Measurements from ENCODE around the gene ZFYVE21.
A peak's percentile ranks its signal among the peaks of the same experiment; 100 is the strongest.

The ZFYVE21 gene

GRCh38 chr14:103714063-103714724 lies 1.4 kb upstream of the ZFYVE21 start:
- Mint-ChIP-seq H3K4me1 (ENCODE audit: low read depth in 2 of 2) (peaks cover 27 to 32% of the 10 kb centered on the region in 2 donors), H3K4me3 (peak overlapping the region; percentile 88 to 93), H3K9me3 (no peaks in the 10 kb centered on the region), H3K27ac (peak overlapping the region; percentile 92 to 94), H3K27me3 (no peaks in the 10 kb centered on the region), H3K36me3 (ENCODE audit: insufficient read depth) (peaks cover 5% of the 10 kb centered on the region)
- no peak for DNase-seq
- ATAC-seq (replicated peaks): no peak

GRCh38 chr14:103716091-103716801 lies 636 bp downstream of the ZFYVE21 start:
- no peak overlapping the region for H3K27ac Mint-ChIP-seq
- H3K4me3 Mint-ChIP-seq: peak overlapping the region; percentile 88 to 93
- ATAC-seq (replicated peaks): no peak
- peak in 1 of 3 experiments; percentile 8 for DNase-seq
- peaks cover 32 to 39% of the 10 kb centered on the region in 2 donors for H3K4me1 Mint-ChIP-seq (ENCODE audit: low read depth in 2 of 2)
- H3K27me3 Mint-ChIP-seq: no peaks in the 10 kb centered on the region
- H3K36me3 Mint-ChIP-seq (ENCODE audit: insufficient read depth): peaks cover 5% of the 10 kb centered on the region
- no peaks in the 10 kb centered on the region for H3K9me3 Mint-ChIP-seq

- Mint-ChIP-seq H3K36me3 (ENCODE audit: insufficient read depth) (peaks cover 5% of the 10 kb centered on the region), H3K27me3 (no peaks in the 10 kb centered on the region)
Observed at GRCh38 chr14:103716899-103717411, 1.3 kb downstream of the ZFYVE21 start.

GRCh38 chr14:103718572-103718971 lies 3.0 kb downstream of the ZFYVE21 start:
- no peaks in the 10 kb centered on the region for H3K27me3 Mint-ChIP-seq
- ATAC-seq (replicated peaks): no peak
- H3K9me3 Mint-ChIP-seq: no peaks in the 10 kb centered on the region
- no peak for DNase-seq
- peaks cover 35 to 36% of the 10 kb centered on the region in 2 donors for H3K4me1 Mint-ChIP-seq (ENCODE audit: low read depth in 2 of 2)
- H3K4me3 Mint-ChIP-seq: peak overlapping the region in 1 of 2 donors; percentile 93
- peaks cover 5% of the 10 kb centered on the region for H3K36me3 Mint-ChIP-seq (ENCODE audit: insufficient read depth)
- H3K27ac Mint-ChIP-seq: no peak overlapping the region

More at GRCh38 chr14:103716899-103717411, 1.3 kb downstream of the ZFYVE21 start:
- no peak for ATAC-seq (replicated peaks)
- H3K27ac Mint-ChIP-seq: no peak overlapping the region
- peaks cover 39 to 40% of the 10 kb centered on the region in 2 donors for H3K4me1 Mint-ChIP-seq (ENCODE audit: low read depth in 2 of 2)
- no peak for DNase-seq
- H3K9me3 Mint-ChIP-seq: no peaks in the 10 kb centered on the region
- peak overlapping the region; percentile 88 to 93 for H3K4me3 Mint-ChIP-seq

GRCh38 chr14:103719751-103720150 lies 4.1 kb downstream of the ZFYVE21 start:
- ATAC-seq (replicated peaks) (no peak), DNase-seq (no peak)
- no peaks in the 10 kb centered on the region for H3K27me3 Mint-ChIP-seq
- H3K9me3 Mint-ChIP-seq: no peaks in the 10 kb centered on the region
- H3K4me3 Mint-ChIP-seq: no peak overlapping the region
- peak overlapping the region in 1 of 2 donors; percentile 35 for H3K27ac Mint-ChIP-seq
- H3K4me1 Mint-ChIP-seq (ENCODE audit: low read depth in 2 of 2): peaks cover 30% of the 10 kb centered on the region in 2 donors
- peaks cover 5% of the 10 kb centered on the region for H3K36me3 Mint-ChIP-seq (ENCODE audit: insufficient read depth)

- ATAC-seq (replicated peaks) (no peak), DNase-seq (no peak)
Observed at GRCh38 chr14:103721334-103722120, 5.9 kb downstream of the ZFYVE21 start.

GRCh38 chr14:103723748-103724081 lies 8.1 kb downstream of the ZFYVE21 start:
- DNase-seq: no peak
- Mint-ChIP-seq H3K4me3 (no peak overlapping the region), H3K4me1 (ENCODE audit: low read depth in 2 of 2) (peaks cover 12 to 14% of the 10 kb centered on the region in 2 donors), H3K9me3 (no peaks in the 10 kb centered on the region), H3K36me3 (ENCODE audit: insufficient read depth) (no peaks in the 10 kb centered on the region), H3K27me3 (no peaks in the 10 kb centered on the region), H3K27ac (no peak overlapping the region)
- no peak for ATAC-seq (replicated peaks)

More at GRCh38 chr14:103721334-103722120, 5.9 kb downstream of the ZFYVE21 start:
- peaks cover 25 to 26% of the 10 kb centered on the region in 2 donors for H3K4me1 Mint-ChIP-seq (ENCODE audit: low read depth in 2 of 2)
- H3K4me3 Mint-ChIP-seq: no peak overlapping the region
- H3K9me3 Mint-ChIP-seq: no peaks in the 10 kb centered on the region
- no peaks in the 10 kb centered on the region for H3K27me3 Mint-ChIP-seq
- H3K27ac Mint-ChIP-seq: no peak overlapping the region
- H3K36me3 Mint-ChIP-seq (ENCODE audit: insufficient read depth): no peaks in the 10 kb centered on the region

- H3K9me3 Mint-ChIP-seq: no peaks in the 10 kb centered on the region
- peaks cover 10 to 12% of the 10 kb centered on the region in 2 donors for H3K4me1 Mint-ChIP-seq (ENCODE audit: low read depth in 2 of 2)
- no peak for ATAC-seq (replicated peaks)
- no peaks in the 10 kb centered on the region for H3K27me3 Mint-ChIP-seq
- H3K27ac Mint-ChIP-seq: no peak overlapping the region
- no peak for DNase-seq
- H3K36me3 Mint-ChIP-seq (ENCODE audit: insufficient read depth): no peaks in the 10 kb centered on the region
- H3K4me3 Mint-ChIP-seq: no peak overlapping the region
Observed at GRCh38 chr14:103724116-103724515, 8.5 kb downstream of the ZFYVE21 start.

- no peak for ATAC-seq (replicated peaks)
- Mint-ChIP-seq H3K36me3 (ENCODE audit: insufficient read depth) (no peaks in the 10 kb centered on the region), H3K9me3 (no peaks in the 10 kb centered on the region), H3K27ac (no peak overlapping the region), H3K4me1 (ENCODE audit: low read depth in 2 of 2) (peaks cover 7 to 10% of the 10 kb centered on the region in 2 donors), H3K27me3 (no peaks in the 10 kb centered on the region), H3K4me3 (no peak overlapping the region)
- no peak for DNase-seq
Observed at GRCh38 chr14:103725001-103725682, 9.5 kb downstream of the ZFYVE21 start.

- DNase-seq (no peak), ATAC-seq (replicated peaks) (no peak)
- no peak overlapping the region for H3K4me3 Mint-ChIP-seq
- peaks cover 3 to 8% of the 10 kb centered on the region in 2 donors for H3K4me1 Mint-ChIP-seq (ENCODE audit: low read depth in 2 of 2)
- H3K36me3 Mint-ChIP-seq (ENCODE audit: insufficient read depth): no peaks in the 10 kb centered on the region
- no peak overlapping the region for H3K27ac Mint-ChIP-seq
- no peaks in the 10 kb centered on the region for H3K9me3 Mint-ChIP-seq
- no peaks in the 10 kb centered on the region for H3K27me3 Mint-ChIP-seq
Observed at GRCh38 chr14:103725739-103726395, 10.3 kb downstream of the ZFYVE21 start.

- no peaks in the 10 kb centered on the region for H3K9me3 Mint-ChIP-seq
- no peaks in the 10 kb centered on the region for H3K27me3 Mint-ChIP-seq
- ATAC-seq (replicated peaks) (no peak), DNase-seq (no peak)
- no peak overlapping the region for H3K27ac Mint-ChIP-seq
- peaks cover 1 to 5% of the 10 kb centered on the region in 2 donors for H3K4me1 Mint-ChIP-seq (ENCODE audit: low read depth in 2 of 2)
- H3K36me3 Mint-ChIP-seq (ENCODE audit: insufficient read depth): peaks cover 2% of the 10 kb centered on the region
- no peak overlapping the region for H3K4me3 Mint-ChIP-seq
Observed at GRCh38 chr14:103726474-103726873, 10.9 kb downstream of the ZFYVE21 start.

- no peaks in the 10 kb centered on the region for H3K9me3 Mint-ChIP-seq
- no peak for ATAC-seq (replicated peaks)
Observed at GRCh38 chr14:103727313-103727980, 11.8 kb downstream of the ZFYVE21 start.

More at GRCh38 chr14:103727313-103727980, 11.8 kb downstream of the ZFYVE21 start:
- H3K4me1 Mint-ChIP-seq (ENCODE audit: low read depth in 2 of 2): peaks cover 0 to 1% of the 10 kb centered on the region in 2 donors
- H3K4me3 Mint-ChIP-seq: no peak overlapping the region
- no peak for DNase-seq
- no peaks in the 10 kb centered on the region for H3K27me3 Mint-ChIP-seq
- H3K36me3 Mint-ChIP-seq (ENCODE audit: insufficient read depth): peaks cover 8% of the 10 kb centered on the region
- no peak overlapping the region for H3K27ac Mint-ChIP-seq

Measured in effector memory CD8-positive, alpha-beta T cell (primary cell).